Measurements from ENCODE around the gene SNAPC3. TPM values are rescaled to one million over a fixed set of nuclear protein-coding genes. Genes with fewer than 3 reads are reported as not detected.

SNAPC3 gene
- total RNA-seq, 4 donors from 2014 or later, result 22.4 to 31.0 (median 30.1) TPM

DNA sequence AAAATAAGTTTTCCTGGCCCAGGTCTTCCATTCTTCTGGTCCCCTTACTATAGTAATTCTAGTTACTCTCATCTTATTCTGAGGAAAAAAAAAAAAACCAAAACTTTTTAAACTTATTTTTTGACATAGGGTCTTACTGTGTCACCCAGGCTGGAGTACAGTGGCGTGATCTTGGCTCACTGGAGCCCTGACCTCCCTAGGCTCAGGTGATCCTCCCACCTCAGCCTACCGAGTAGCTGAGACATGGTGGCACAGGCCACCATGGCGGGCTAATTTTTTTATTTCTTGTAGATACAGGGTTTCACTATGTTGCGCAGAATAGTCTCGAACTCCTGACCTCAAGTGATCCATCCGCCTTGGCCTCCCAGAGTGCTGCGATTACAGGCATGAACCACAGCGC, 38.4 kb downstream of the SNAPC3 start:
- TF ChIP-seq, protein P1, sequence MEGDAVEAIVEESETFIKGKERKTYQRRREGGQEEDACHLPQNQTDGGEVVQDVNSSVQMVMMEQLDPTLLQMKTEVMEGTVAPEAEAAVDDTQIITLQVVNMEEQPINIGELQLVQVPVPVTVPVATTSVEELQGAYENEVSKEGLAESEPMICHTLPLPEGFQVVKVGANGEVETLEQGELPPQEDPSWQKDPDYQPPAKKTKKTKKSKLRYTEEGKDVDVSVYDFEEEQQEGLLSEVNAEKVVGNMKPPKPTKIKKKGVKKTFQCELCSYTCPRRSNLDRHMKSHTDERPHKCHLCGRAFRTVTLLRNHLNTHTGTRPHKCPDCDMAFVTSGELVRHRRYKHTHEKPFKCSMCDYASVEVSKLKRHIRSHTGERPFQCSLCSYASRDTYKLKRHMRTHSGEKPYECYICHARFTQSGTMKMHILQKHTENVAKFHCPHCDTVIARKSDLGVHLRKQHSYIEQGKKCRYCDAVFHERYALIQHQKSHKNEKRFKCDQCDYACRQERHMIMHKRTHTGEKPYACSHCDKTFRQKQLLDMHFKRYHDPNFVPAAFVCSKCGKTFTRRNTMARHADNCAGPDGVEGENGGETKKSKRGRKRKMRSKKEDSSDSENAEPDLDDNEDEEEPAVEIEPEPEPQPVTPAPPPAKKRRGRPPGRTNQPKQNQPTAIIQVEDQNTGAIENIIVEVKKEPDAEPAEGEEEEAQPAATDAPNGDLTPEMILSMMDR (IDR thresholded peaks at IDR 0.05; ENCODE audit: low read depth), result no peak

DNA sequence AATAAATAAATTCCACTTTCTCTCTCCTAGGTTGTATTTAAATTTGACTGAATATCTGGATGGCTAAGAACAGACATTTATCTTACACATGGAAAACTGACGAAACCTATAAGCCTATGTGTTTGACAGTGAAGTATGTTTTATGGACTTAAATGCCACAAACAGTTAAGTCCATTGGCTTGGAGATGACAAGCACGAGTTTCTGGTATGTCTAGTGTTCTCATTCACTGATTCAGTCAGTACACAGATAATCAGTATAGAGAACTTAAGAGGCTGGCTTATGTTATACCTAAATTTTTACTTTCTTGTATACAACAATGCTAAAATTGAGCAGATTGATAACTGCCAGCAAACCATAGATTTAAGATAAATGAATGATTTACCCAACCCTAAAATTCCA, 38.9 kb downstream of the SNAPC3 start:
- TF ChIP-seq, protein P1 (IDR thresholded peaks at IDR 0.05; ENCODE audit: low read depth), result no peak

DNA sequence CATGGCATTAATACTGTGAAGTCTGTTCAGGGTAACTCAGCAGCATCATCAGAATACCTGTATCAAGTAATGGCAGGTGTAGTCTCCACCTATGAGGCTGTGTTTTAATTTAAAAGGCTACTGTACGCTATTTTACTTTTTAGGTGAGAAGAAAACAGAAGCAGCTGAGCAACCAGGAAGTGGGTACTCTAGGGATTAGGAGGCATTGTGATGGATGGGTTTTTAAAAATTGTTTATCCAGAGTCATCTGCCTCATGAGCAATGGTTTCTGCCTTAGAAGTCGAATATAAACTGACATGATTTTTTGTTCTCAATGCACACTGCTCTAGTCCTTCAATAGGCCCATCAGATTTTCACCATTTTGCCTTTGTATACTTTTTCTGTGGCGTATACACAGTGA, 45.5 kb downstream of the SNAPC3 start:
- TF ChIP-seq, protein P1 (IDR thresholded peaks at IDR 0.05; ENCODE audit: low read depth), result no peak

DNA sequence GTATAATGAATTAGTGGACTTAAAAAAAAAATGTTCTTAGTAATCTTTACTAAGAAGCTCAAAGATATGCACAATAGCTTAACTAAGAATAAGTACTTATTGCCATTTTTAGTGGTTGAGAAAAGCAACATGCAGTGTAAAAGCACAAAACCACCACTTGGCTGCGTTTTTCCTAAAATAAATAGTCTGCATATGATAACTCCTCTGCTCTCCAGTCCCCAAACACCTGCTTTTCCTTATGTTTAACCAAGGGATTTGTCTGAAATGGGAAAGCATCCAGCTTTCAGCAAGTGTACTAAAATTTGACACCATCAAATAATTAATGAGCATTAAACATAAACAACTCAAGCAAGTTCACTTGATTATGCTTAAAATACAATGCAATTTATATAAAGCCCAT, 46.7 kb downstream of the SNAPC3 start:
- TF ChIP-seq, protein P1 (IDR thresholded peaks at IDR 0.05; ENCODE audit: low read depth), result no peak

DNA sequence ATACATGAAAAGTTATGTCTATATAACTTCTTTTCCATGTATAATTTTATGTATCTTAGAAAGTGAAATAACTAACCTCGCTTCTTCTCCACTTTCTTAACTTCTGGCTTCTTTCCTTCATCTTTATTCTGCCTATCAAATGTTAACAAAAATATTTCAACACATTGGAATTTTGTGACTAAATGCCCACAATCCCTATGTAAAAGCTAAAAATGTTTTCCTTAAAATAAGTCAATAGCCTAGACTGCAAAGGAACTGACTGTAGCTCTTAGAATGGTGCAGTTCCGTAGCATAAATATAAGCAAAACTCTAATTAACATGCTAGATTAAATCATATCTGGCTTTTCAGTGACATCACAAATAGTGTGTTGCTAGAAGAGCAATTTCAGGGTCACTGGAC, 47.2 kb downstream of the SNAPC3 start:
- TF ChIP-seq, protein P1 (IDR thresholded peaks at IDR 0.05; ENCODE audit: low read depth), result no peak

DNA sequence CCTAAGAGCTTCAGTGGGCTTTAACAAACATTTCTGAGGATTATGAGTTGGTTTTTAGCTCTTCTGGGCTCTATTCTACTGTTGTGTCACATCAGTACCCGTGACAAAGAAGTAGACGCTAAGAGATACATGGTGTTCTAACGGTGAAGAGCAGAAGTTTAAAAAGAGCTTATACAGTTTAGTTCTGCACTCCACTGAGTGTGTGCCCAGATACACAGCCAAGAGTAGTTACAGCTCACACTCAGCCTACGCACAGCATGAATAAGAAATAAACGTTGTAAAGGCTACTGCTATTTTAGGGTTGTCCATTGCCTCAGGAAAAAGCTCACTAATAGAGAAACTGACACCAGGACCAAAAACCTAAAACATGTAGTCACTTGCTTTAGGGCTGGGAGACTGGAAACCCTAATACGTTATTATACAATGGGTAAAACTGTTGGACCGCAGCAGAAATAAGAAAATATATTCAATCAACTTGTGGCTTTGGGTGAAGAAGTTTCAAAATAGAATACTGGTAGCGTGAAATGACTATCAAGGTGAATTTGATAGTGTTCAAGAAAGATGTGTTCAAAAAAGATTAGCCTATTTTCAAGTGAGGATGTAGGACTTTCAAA, 53.4 kb downstream of the SNAPC3 start:
- TF ChIP-seq, protein P1 (IDR thresholded peaks at IDR 0.05; ENCODE audit: low read depth), result no peak

DNA sequence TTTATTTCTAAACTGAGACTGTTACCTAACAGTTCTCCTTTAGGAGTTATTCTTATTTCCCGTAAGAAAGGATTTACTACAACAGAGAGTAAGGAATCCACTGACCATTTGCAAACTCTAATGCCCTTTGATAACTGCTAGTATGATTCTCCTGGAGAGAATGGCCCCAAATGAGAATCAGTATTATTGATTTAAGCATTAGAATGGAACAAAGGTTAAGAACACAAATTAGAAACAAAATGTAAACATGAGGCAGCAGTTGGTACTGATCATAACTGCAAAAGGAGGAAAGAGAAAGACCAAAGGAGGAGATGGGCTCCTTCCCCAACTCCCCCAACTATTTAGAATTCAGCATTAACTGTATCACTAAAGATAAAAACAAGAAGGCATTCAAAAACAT, 57.4 kb downstream of the SNAPC3 start:
- TF ChIP-seq, protein P1 (IDR thresholded peaks at IDR 0.05; ENCODE audit: low read depth), result no peak

Measured in subcutaneous adipose tissue (tissue), 4 donors.